ENCODE measurements around the gene L3MBTL2. TPM values are rescaled to one million over a fixed set of nuclear protein-coding genes. Genes with fewer than 3 reads are reported as not detected.

Gene L3MBTL2
- total and polyA plus RNA-seq, 10 of the 15 experiments (the other 5 are each of a cell fraction or from before 2014, with no cell fraction given) = 13.2 to 37.6 (median 28.2) TPM

- WGBS (ENCODE audit: insufficient coverage, insufficient replicate concordance, low lambda C conversion rate, missing lambda C conversion rate) = 79% methylated on average over 8 of the region's 8 CpGs
- in situ Hi-C loops (cut with MboI) (no loop called here), intact Hi-C loops (cut with micrococcal nuclease; ENCODE audit: unreplicated experiment) (no loop called here)
- Histone ChIP-seq H3K27ac (ENCODE audit: control insufficient read depth, insufficient read depth) (no peak overlapping the region), H3K36me3 (ENCODE audit: control insufficient read depth in 2 of 2, insufficient read depth in 2 of 2, low read length in 1 of 2) (peaks cover 19 to 41% of the 10 kb centered on the region in 2 experiments), H3K4me2 (ENCODE audit: control insufficient read depth, insufficient read depth) (no peak overlapping the region), H3K9ac (ENCODE audit: control insufficient read depth, insufficient read depth, low read length) (no peak overlapping the region), H3K79me2 (ENCODE audit: control insufficient read depth, insufficient read depth, low read length) (no peaks in the 10 kb centered on the region), H3K4me1 (ENCODE audit: control insufficient read depth, insufficient read depth, low read length) (no peaks in the 10 kb centered on the region), H3K27me3 (replicated peaks in 1 of 2; ENCODE audit: control insufficient read depth in 2 of 2, insufficient read depth in 2 of 2, low read length in 1 of 2) (no peaks in the 10 kb centered on the region), H3K4me3 (no peak overlapping the region), H2AFZ (ENCODE audit: control insufficient read depth, low read depth, low read length) (no peak overlapping the region), H3K9me3 (replicated peaks; ENCODE audit: control insufficient read depth, insufficient read depth, low read length) (no peaks in the 10 kb centered on the region), H4K20me1 (ENCODE audit: control insufficient read depth, insufficient read depth) (no peaks in the 10 kb centered on the region)
- SMC1A ChIA-PET (ENCODE audit: uncharacterized antibody, unreplicated experiment) = interaction anchor here (0.7 to 1.6 kb wide), 2 partner anchors 190 to 246 kb away, joined by 3 to 7 read pairs; no protein-coding TSS in a partner anchor
- POLR2A ChIA-PET = no interaction called here
- FAIRE-seq (no peak), DNase-seq (ENCODE audit: low read depth, low spot score) (no peak), ATAC-seq (no peak)
- no TSS peak for BruUV-seq (replicated peaks)
- RAD21 ChIA-PET (ENCODE audit: unreplicated experiment) = interaction anchor here (1.2 kb wide), 1 partner anchor 168 kb away, joined by 3 read pairs; no protein-coding TSS in a partner anchor
- CTCF ChIA-PET = interaction anchor here (1.2 kb wide), 1 partner anchor 247 kb away, joined by 3 read pairs; no protein-coding TSS in a partner anchor
- TF ChIP-seq ZBTB4 (CRISPR knock-in tag; IDR thresholded peaks at IDR 0.05) = no peak
- TF ChIP-seq CBFB (IDR thresholded peaks at IDR 0.05; ENCODE audit: low read depth) = no peak
These were observed 36.0 kb upstream of the L3MBTL2 start for GRCh38 chr22:41169157-41169556.

GRCh38 chr22:41171996-41172395 is 33.1 kb upstream of the L3MBTL2 start:
- WGBS (ENCODE audit: insufficient coverage, insufficient replicate concordance, low lambda C conversion rate, missing lambda C conversion rate) = 98% methylated on average over 3 of the region's 3 CpGs
- no peak for DNase-seq (ENCODE audit: low read depth, low spot score)
- H3K4me3 ChIP-seq = no peak overlapping the region
- no peaks in the 10 kb centered on the region for H4K20me1 ChIP-seq (ENCODE audit: control insufficient read depth, insufficient read depth)
- TF ChIP-seq BCL11A (IDR thresholded peaks at IDR 0.05; ENCODE audit: low read depth, low read length) = no peak
- BruUV-seq (replicated peaks) = no TSS peak
- FAIRE-seq = no peak
- no peaks in the 10 kb centered on the region for H3K4me1 ChIP-seq (ENCODE audit: control insufficient read depth, insufficient read depth, low read length)
- RAD21 ChIA-PET (ENCODE audit: unreplicated experiment) = no interaction called here
- H3K9me3 ChIP-seq (replicated peaks; ENCODE audit: control insufficient read depth, insufficient read depth, low read length) = no peaks in the 10 kb centered on the region
- in situ Hi-C loops (cut with MboI) = no loop called here
- POLR2A ChIA-PET = interaction anchor here (0.6 kb wide), 1 partner anchor 243 kb away, joined by 4 read pairs; no protein-coding TSS in a partner anchor
- no peak overlapping the region for H3K27ac ChIP-seq (ENCODE audit: control insufficient read depth, insufficient read depth)
- no peaks in the 10 kb centered on the region for H3K79me2 ChIP-seq (ENCODE audit: control insufficient read depth, insufficient read depth, low read length)
- H3K36me3 ChIP-seq (ENCODE audit: control insufficient read depth in 2 of 2, insufficient read depth in 2 of 2, low read length in 1 of 2) = peaks cover 27 to 50% of the 10 kb centered on the region in 2 experiments
- H2AFZ ChIP-seq (ENCODE audit: control insufficient read depth, low read depth, low read length) = no peak overlapping the region
- SMC1A ChIA-PET (ENCODE audit: uncharacterized antibody, unreplicated experiment) = interaction anchor here (1.7 kb wide), 1 partner anchor 249 kb away, joined by 9 read pairs; no protein-coding TSS in a partner anchor
- no peak overlapping the region for H3K9ac ChIP-seq (ENCODE audit: control insufficient read depth, insufficient read depth, low read length)
- ATAC-seq = no peak
- H3K27me3 ChIP-seq (replicated peaks in 1 of 2; ENCODE audit: control insufficient read depth in 2 of 2, insufficient read depth in 2 of 2, low read length in 1 of 2) = no peaks in the 10 kb centered on the region
- intact Hi-C loops (cut with micrococcal nuclease; ENCODE audit: unreplicated experiment) = no loop called here
- no peak overlapping the region for H3K4me2 ChIP-seq (ENCODE audit: control insufficient read depth, insufficient read depth)
- CTCF ChIA-PET = interaction anchor here (0.6 to 2.8 kb wide), 3 partner anchors 13 to 249 kb away, joined by 3 to 15 read pairs (median 3); no protein-coding TSS in a partner anchor

Data from GM12878 (cell line).